Measurements from ENCODE around the gene TKT. TPM values are rescaled to one million over a fixed set of nuclear protein-coding genes. Genes with fewer than 3 reads are reported as not detected.
A peak's percentile ranks its signal among the peaks of the same experiment; 100 is the strongest.

Gene TKT
- total RNA-seq, 4 donors from 2014 or later = 497 to 698 (median 627) TPM

DNA sequence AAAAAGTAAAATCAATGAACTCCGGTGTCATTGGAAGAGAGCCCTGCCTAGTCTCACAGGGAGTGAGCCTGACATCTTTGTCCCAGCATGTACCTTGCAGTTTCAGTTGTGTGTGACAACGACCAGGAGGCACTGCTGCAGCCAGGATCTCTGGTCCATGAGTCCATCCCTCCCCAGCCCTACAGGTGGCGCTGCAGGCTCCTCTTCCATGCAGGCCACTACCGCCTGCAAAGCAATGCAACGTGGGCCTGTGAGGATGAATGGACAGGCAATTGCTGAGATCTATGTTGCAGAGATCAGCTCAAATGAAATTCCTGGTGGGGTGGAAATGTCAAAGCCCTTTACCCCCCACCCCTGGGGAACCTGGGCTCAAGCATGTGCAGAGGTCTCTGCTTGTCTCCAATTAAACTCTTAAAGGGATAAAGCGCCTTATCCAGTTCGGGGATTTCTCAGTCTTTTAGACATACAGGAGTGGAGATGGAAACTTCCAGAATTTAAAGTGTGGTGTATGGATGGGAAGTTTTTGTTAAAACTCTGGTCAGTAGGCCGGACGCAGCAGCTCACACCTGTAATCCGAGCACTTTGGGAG, 35.8 kb downstream of the TKT start:
- H3K27me3 ChIP-seq = no peaks in the 10 kb centered on the region
- H3K4me1 ChIP-seq = peaks cover 0 to 8% (median 0%) of the 10 kb centered on the region in 3 donors
- 44 to 52% methylated on average over 10 of the region's 10 CpGs for WGBS, 2 donors
- no peak overlapping the region for H3K4me3 ChIP-seq
- TF ChIP-seq, protein P1, sequence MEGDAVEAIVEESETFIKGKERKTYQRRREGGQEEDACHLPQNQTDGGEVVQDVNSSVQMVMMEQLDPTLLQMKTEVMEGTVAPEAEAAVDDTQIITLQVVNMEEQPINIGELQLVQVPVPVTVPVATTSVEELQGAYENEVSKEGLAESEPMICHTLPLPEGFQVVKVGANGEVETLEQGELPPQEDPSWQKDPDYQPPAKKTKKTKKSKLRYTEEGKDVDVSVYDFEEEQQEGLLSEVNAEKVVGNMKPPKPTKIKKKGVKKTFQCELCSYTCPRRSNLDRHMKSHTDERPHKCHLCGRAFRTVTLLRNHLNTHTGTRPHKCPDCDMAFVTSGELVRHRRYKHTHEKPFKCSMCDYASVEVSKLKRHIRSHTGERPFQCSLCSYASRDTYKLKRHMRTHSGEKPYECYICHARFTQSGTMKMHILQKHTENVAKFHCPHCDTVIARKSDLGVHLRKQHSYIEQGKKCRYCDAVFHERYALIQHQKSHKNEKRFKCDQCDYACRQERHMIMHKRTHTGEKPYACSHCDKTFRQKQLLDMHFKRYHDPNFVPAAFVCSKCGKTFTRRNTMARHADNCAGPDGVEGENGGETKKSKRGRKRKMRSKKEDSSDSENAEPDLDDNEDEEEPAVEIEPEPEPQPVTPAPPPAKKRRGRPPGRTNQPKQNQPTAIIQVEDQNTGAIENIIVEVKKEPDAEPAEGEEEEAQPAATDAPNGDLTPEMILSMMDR (IDR thresholded peaks at IDR 0.05) = peak; percentile 74 to 92 (median 88)
- no peak for TF ChIP-seq POLR2A (IDR thresholded peaks at IDR 0.05)
- peaks cover 10 to 27% (median 17%) of the 10 kb centered on the region in 3 donors for H3K36me3 ChIP-seq
- DNase-seq = peak; percentile 18
- no peaks in the 10 kb centered on the region for H3K9me3 ChIP-seq
- intact Hi-C loops (cut with DNase I) = no loop called here
- no peak overlapping the region for H3K27ac ChIP-seq

GRCh38 chr3:53218131-53218530, 37.7 kb downstream of the TKT start:
- H3K36me3 ChIP-seq = peaks cover 0 to 8% (median 0%) of the 10 kb centered on the region in 3 donors
- H3K27ac ChIP-seq = no peak overlapping the region
- 50 to 64% methylated on average over 1 to 2 of the region's 2 CpGs for WGBS, 2 donors
- H3K4me1 ChIP-seq = peaks cover 0 to 8% (median 0%) of the 10 kb centered on the region in 3 donors
- H3K27me3 ChIP-seq = no peaks in the 10 kb centered on the region
- no peak for DNase-seq
- intact Hi-C loops (cut with DNase I) = no loop called here
- H3K4me3 ChIP-seq = no peak overlapping the region
- TF ChIP-seq POLR2A (IDR thresholded peaks at IDR 0.05) = no peak
- TF ChIP-seq, protein P1 (IDR thresholded peaks at IDR 0.05) = no peak
- H3K9me3 ChIP-seq = no peaks in the 10 kb centered on the region

DNA sequence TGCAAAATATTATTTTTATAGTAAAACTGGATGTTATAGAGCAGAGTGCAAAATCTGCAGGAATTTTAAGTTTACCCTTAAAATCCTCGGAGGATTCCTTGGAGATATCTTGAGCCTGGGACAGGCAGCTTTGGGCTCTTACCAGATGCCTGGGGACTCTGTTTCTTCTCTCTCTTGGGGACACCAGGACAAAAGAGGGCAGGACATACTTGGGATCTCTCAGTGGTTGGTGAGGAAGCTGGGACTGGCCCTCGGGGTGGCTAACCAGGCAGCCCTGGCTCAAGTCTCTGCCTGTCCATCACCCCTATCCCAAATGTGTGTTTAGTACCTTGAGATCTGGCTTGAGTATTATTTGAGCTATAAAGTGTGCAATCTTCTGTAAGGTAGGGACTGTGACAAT, 38.6 kb downstream of the TKT start:
- H3K36me3 ChIP-seq = no peaks in the 10 kb centered on the region
- no peaks in the 10 kb centered on the region for H3K27me3 ChIP-seq
- no peak overlapping the region for H3K27ac ChIP-seq
- intact Hi-C loops (cut with DNase I) = no loop called here
- DNase-seq = no peak
- TF ChIP-seq POLR2A (IDR thresholded peaks at IDR 0.05) = no peak
- TF ChIP-seq, protein P1 (IDR thresholded peaks at IDR 0.05) = no peak
- peaks cover 0 to 8% (median 0%) of the 10 kb centered on the region in 3 donors for H3K4me1 ChIP-seq
- 58 to 67% methylated on average over 2 of the region's 2 CpGs for WGBS, 2 donors
- H3K9me3 ChIP-seq = no peaks in the 10 kb centered on the region
- H3K4me3 ChIP-seq = no peak overlapping the region

- no peaks in the 10 kb centered on the region for H3K27me3 ChIP-seq
- WGBS, 2 donors = 37 to 44% methylated on average over 3 of the region's 3 CpGs
- intact Hi-C loops (cut with DNase I) = no loop called here
- no peaks in the 10 kb centered on the region for H3K9me3 ChIP-seq
- peaks cover 0 to 8% (median 0%) of the 10 kb centered on the region in 3 donors for H3K4me1 ChIP-seq
- H3K36me3 ChIP-seq = no peaks in the 10 kb centered on the region
- no peak overlapping the region for H3K4me3 ChIP-seq
- no peak overlapping the region for H3K27ac ChIP-seq
- DNase-seq = no peak
- TF ChIP-seq POLR2A (IDR thresholded peaks at IDR 0.05) = no peak
- TF ChIP-seq, protein P1 (IDR thresholded peaks at IDR 0.05) = no peak
Measured at GRCh38 chr3:53216723-53217122, 39.1 kb downstream of the TKT start.

GRCh38 chr3:53215816-53216215, 40.0 kb downstream of the TKT start:
- Histone ChIP-seq H3K9me3 (no peaks in the 10 kb centered on the region), H3K27me3 (no peaks in the 10 kb centered on the region), H3K36me3 (no peaks in the 10 kb centered on the region), H3K4me1 (peaks cover 0 to 8% (median 0%) of the 10 kb centered on the region in 3 donors), H3K27ac (no peak overlapping the region), H3K4me3 (no peak overlapping the region)
- intact Hi-C loops (cut with DNase I) = no loop called here
- 24 to 37% methylated on average over 2 of the region's 2 CpGs for WGBS, 2 donors
- no peak for TF ChIP-seq POLR2A (IDR thresholded peaks at IDR 0.05)
- TF ChIP-seq, protein P1 (IDR thresholded peaks at IDR 0.05) = no peak
- DNase-seq = no peak

Data from esophagus squamous epithelium (tissue), 5 donors.